ENCODE data around the gene CHCHD2. TPM values are rescaled to one million over a fixed set of nuclear protein-coding genes. Genes with fewer than 3 reads are reported as not detected.
"Not testable (repeated sequence)": the region's sequence is repeated elsewhere in the genome, so short reads cannot be mapped to it uniquely, and the experiment has no call there.

The CHCHD2 gene
- total RNA-seq, 1 experiment from 2014 or later = 454 TPM

GRCh38 chr7:56083150-56083785, 23.0 kb downstream of the CHCHD2 start:
- Histone ChIP-seq H3K4me1 (no peaks in the 10 kb centered on the region), H3K4me3 (ENCODE audit: low read depth, low read length) (no peak overlapping the region), H3K27me3 (replicated peaks; ENCODE audit: control insufficient read depth, insufficient read depth, low read length) (no peaks in the 10 kb centered on the region), H3K36me3 (ENCODE audit: control insufficient read depth, insufficient read depth, low read length) (peaks cover 1% of the 10 kb centered on the region; the same call in 1 of the 2 replicates), H3K9me3 (no peaks in the 10 kb centered on the region)
- Mint-ChIP-seq H3K27ac (ENCODE audit: unreplicated experiment) (no peak overlapping the region), H3K27me3 (ENCODE audit: insufficient read depth, unreplicated experiment) (no peaks in the 10 kb centered on the region), H3K4me3 (ENCODE audit: unreplicated experiment) (no peak overlapping the region), H3K9me3 (ENCODE audit: unreplicated experiment) (no peaks in the 10 kb centered on the region), H3K4me1 (ENCODE audit: low read depth, unreplicated experiment) (no peaks in the 10 kb centered on the region), H3K36me3 (ENCODE audit: insufficient read depth, unreplicated experiment) (peaks cover 7% of the 10 kb centered on the region)
- CTCF ChIA-PET = no interaction called here
- BruUV-seq (replicated peaks) = no TSS peak
- no peak for DNase-seq
- POLR2A ChIA-PET = no interaction called here
- intact Hi-C loops (cut with micrococcal nuclease; ENCODE audit: unreplicated experiment) = no loop called here
- TF ChIP-seq CTCF (IDR thresholded peaks at IDR 0.05; ENCODE audit: insufficient read depth in 1 of 2, low read depth in 1 of 2, low read length in 1 of 2, severe bottlenecking in 1 of 2, unreplicated experiment in 1 of 2) = no peak

- peaks cover 7% of the 10 kb centered on the region for H3K36me3 Mint-ChIP-seq (ENCODE audit: insufficient read depth, unreplicated experiment)
- ChIA-PET CTCF (no interaction called here), POLR2A (no interaction called here)
- intact Hi-C loops (cut with micrococcal nuclease; ENCODE audit: unreplicated experiment) = no loop called here
- H3K4me3 Mint-ChIP-seq (ENCODE audit: unreplicated experiment) = no peak overlapping the region
- no peaks in the 10 kb centered on the region for H3K4me1 Mint-ChIP-seq (ENCODE audit: low read depth, unreplicated experiment)
- H3K4me1 ChIP-seq = no peaks in the 10 kb centered on the region
- no peak for DNase-seq
- no peaks in the 10 kb centered on the region for H3K27me3 Mint-ChIP-seq (ENCODE audit: insufficient read depth, unreplicated experiment)
- no peaks in the 10 kb centered on the region for H3K9me3 ChIP-seq
- H3K9me3 Mint-ChIP-seq (ENCODE audit: unreplicated experiment) = no peaks in the 10 kb centered on the region
- no peaks in the 10 kb centered on the region for H3K27me3 ChIP-seq (replicated peaks; ENCODE audit: control insufficient read depth, insufficient read depth, low read length)
- no peak overlapping the region for H3K27ac Mint-ChIP-seq (ENCODE audit: unreplicated experiment)
- no peak overlapping the region for H3K4me3 ChIP-seq (ENCODE audit: low read depth, low read length)
- no TSS peak for BruUV-seq (replicated peaks)
- no peak for TF ChIP-seq CTCF (IDR thresholded peaks at IDR 0.05; ENCODE audit: insufficient read depth in 1 of 2, low read depth in 1 of 2, low read length in 1 of 2, severe bottlenecking in 1 of 2, unreplicated experiment in 1 of 2)
- peaks cover 1% of the 10 kb centered on the region; the same call in 1 of the 2 replicates for H3K36me3 ChIP-seq (ENCODE audit: control insufficient read depth, insufficient read depth, low read length)
These were observed 24.5 kb downstream of the CHCHD2 start for GRCh38 chr7:56081626-56082340.

- H3K27me3 Mint-ChIP-seq (ENCODE audit: insufficient read depth, unreplicated experiment); H3K4me1 Mint-ChIP-seq (ENCODE audit: low read depth, unreplicated experiment); H3K9me3 ChIP-seq; CTCF ChIA-PET; H3K4me3 Mint-ChIP-seq (ENCODE audit: unreplicated experiment); intact Hi-C loops (cut with micrococcal nuclease; ENCODE audit: unreplicated experiment); H3K27me3 ChIP-seq (replicated peaks; ENCODE audit: control insufficient read depth, insufficient read depth, low read length); H3K36me3 Mint-ChIP-seq (ENCODE audit: insufficient read depth, unreplicated experiment); DNase-seq; H3K4me3 ChIP-seq (ENCODE audit: low read depth, low read length); H3K4me1 ChIP-seq; H3K36me3 ChIP-seq (ENCODE audit: control insufficient read depth, insufficient read depth, low read length); BruUV-seq (replicated peaks); H3K9me3 Mint-ChIP-seq (ENCODE audit: unreplicated experiment); H3K27ac Mint-ChIP-seq (ENCODE audit: unreplicated experiment); POLR2A ChIA-PET: not testable (repeated sequence)
These were observed 25.4 kb downstream of the CHCHD2 start for GRCh38 chr7:56080726-56081435.
